Lower leg skin (tissue), 3 donors: ENCODE measurements around the gene CGREF1.

Source experiments
- POLR2A ChIP-seq, 2 donors: fragments of 450-650 bp; IDR thresholded peaks; one replicate each; pipeline ENCODE4 v1.6.1; 2016 to 2017; ENCODE audit warnings: antibody characterized with exemption in 2 of 2, mild to moderate bottlenecking in 1 of 2, moderate library complexity in 1 of 2
- TF ChIP-seq, protein P1 (sequence below), 3 donors: fragments of 450-650 bp; IDR thresholded peaks; one replicate each; pipeline ENCODE4 v1.5.1; 2016; ENCODE audit warnings: antibody characterized with exemption in 3 of 3, mild to moderate bottlenecking in 3 of 3, moderate library complexity in 2 of 3

DNA sequence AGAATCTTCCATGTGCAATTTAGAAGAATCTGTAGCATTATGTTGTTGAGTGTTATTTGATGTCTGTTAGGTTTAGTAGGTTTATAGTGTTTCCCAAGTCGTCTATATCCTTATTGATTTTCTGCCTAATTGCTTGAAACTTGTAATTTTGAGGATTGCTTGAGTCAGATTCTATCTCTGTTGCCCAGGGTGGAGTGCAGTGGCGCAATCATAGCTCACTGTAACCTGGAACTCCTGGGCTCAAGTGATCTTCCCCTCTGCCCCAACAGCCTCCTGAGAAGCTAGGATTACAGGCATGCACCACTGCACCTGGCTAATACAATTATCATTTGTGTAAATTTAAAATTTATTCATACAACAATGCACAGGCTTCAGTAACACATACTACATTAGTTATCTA lies 26.8 kb upstream of the CGREF1 start:
- TF ChIP-seq, protein P1, sequence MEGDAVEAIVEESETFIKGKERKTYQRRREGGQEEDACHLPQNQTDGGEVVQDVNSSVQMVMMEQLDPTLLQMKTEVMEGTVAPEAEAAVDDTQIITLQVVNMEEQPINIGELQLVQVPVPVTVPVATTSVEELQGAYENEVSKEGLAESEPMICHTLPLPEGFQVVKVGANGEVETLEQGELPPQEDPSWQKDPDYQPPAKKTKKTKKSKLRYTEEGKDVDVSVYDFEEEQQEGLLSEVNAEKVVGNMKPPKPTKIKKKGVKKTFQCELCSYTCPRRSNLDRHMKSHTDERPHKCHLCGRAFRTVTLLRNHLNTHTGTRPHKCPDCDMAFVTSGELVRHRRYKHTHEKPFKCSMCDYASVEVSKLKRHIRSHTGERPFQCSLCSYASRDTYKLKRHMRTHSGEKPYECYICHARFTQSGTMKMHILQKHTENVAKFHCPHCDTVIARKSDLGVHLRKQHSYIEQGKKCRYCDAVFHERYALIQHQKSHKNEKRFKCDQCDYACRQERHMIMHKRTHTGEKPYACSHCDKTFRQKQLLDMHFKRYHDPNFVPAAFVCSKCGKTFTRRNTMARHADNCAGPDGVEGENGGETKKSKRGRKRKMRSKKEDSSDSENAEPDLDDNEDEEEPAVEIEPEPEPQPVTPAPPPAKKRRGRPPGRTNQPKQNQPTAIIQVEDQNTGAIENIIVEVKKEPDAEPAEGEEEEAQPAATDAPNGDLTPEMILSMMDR (IDR thresholded peaks at IDR 0.05) = no peak
- no peak for TF ChIP-seq POLR2A (IDR thresholded peaks at IDR 0.05)
